Keratinocyte (primary cell): ENCODE measurements around the gene GSTA2. TPM values are rescaled to one million over a fixed set of nuclear protein-coding genes. Genes with fewer than 3 reads are reported as not detected.

ENCODE experiments used
- DNase-seq: peaks from one replicate; pipeline ENCODE4 v3.0.0-alpha.2; 2011; ENCODE audit warnings: low read depth, missing footprints, low spot score
- FAIRE-seq: peaks from 2 replicates; lab custom pipeline; 2011; peaks lifted over from hg19 to GRCh38; lab: Jason Lieb, UNC
- H2AFZ ChIP-seq: 2 replicates; pipeline ENCODE4 v1.6.0; 2012; ENCODE audit warnings: low read length, control low read depth, inconsistent platforms; ENCODE audit not compliant: control insufficient read depth
- H3K27ac ChIP-seq: 2 replicates; pipeline ENCODE4 v1.5.1; 2011; ENCODE audit warnings: low read length; ENCODE audit not compliant: control insufficient read depth, insufficient read depth
- H3K27me3 ChIP-seq: 3 replicates; pipeline ENCODE4 v1.6.0; 2011; ENCODE audit warnings: low read length; ENCODE audit not compliant: control insufficient read depth, insufficient read depth; ENCODE audit errors: extremely low read depth
- H3K36me3 ChIP-seq, 2 experiments: 2 replicates in 1 of 2; 3 replicates in 1 of 2; pipeline ENCODE4 v1.5.1; 2011; ENCODE audit warnings: low read length in 2 of 2, mild to moderate bottlenecking in 1 of 2; ENCODE audit not compliant: control insufficient read depth in 2 of 2, insufficient read depth in 2 of 2; ENCODE audit errors: extremely low read depth in 1 of 2
- H3K4me1 ChIP-seq: 3 replicates; pipeline ENCODE4 v1.5.1; 2011; ENCODE audit warnings: low read length; ENCODE audit not compliant: control insufficient read depth, insufficient read depth; ENCODE audit errors: extremely low read depth
- H3K4me2 ChIP-seq: 3 replicates; pipeline ENCODE4 v1.6.0; 2011; ENCODE audit warnings: low read depth, low read length; ENCODE audit not compliant: control insufficient read depth, insufficient read depth; ENCODE audit errors: extremely low read depth
- H3K4me3 ChIP-seq, 3 experiments: fragments of 200-600 bp in 1 of 3; sonication (generic) in 1 of 3; 2 replicates in 2 of 3; 3 replicates in 1 of 3; pipeline ENCODE4 v1.5.1; 2011 to 2016; ENCODE audit warnings: low read length in 3 of 3, mild to moderate bottlenecking in 3 of 3, control low read depth in 2 of 3, inconsistent platforms in 1 of 3, low read depth in 1 of 3, mixed read lengths in 1 of 3, mixed run types in 1 of 3, moderate library complexity in 1 of 3; ENCODE audit not compliant: control insufficient read depth in 2 of 3, insufficient read depth in 2 of 3; ENCODE audit errors: extremely low read depth in 1 of 3
- H3K79me2 ChIP-seq: 2 replicates; pipeline ENCODE4 v1.6.0; 2012; ENCODE audit warnings: low read length; ENCODE audit not compliant: control insufficient read depth, insufficient read depth
- H3K9ac ChIP-seq: 3 replicates; pipeline ENCODE4 v1.6.0; 2011; ENCODE audit warnings: low read length; ENCODE audit not compliant: control insufficient read depth, insufficient read depth; ENCODE audit errors: extremely low read depth
- H3K9me1 ChIP-seq: 3 replicates; pipeline ENCODE4 v1.6.0; 2011; ENCODE audit warnings: low read length; ENCODE audit not compliant: control insufficient read depth, insufficient read depth; ENCODE audit errors: extremely low read depth
- H3K9me3 ChIP-seq: 2 replicates; pipeline ENCODE4 v1.5.1; 2012; ENCODE audit warnings: low read depth, low read length; ENCODE audit not compliant: control insufficient read depth
- H4K20me1 ChIP-seq: 3 replicates; pipeline ENCODE4 v1.6.0; 2011; ENCODE audit warnings: low read length; ENCODE audit not compliant: control insufficient read depth, insufficient read depth; ENCODE audit errors: extremely low read depth
- EZH2 ChIP-seq: IDR thresholded peaks from one replicate; pipeline ENCODE4 v1.6.1; 2012; ENCODE audit warnings: inconsistent platforms, mild to moderate bottlenecking, low read length, moderate library complexity
- dilution Hi-C: fragments of 300-500 bp; cut with MboI; formaldehyde crosslinking; loops from one replicate; pipeline ENCODE4 v1.7.0; 2020; ENCODE audit warnings: low sequenced_read_pairs; ENCODE audit not compliant: extremely low pct_ligation_motif_present
- polyA plus RNA-seq, 5 experiments: library from polyadenylated mRNA; depleted of rRNA in 3 of 5; stranded (reverse) in 3 of 5; stranded (forward) in 1 of 5; unstranded in 1 of 5; fragments of >200 nt; gene quantifications; 1 replicate in 1 of 5; 2 replicates in 3 of 5; 3 replicates in 1 of 5; pipeline versions ENCODE4 v1.2.1 to v1.2.3, GENCODE V29; 2011 to 2012; ENCODE audit warnings: missing spikeins in 2 of 5, low read depth in 1 of 5, low replicate concordance in 1 of 5
- TF ChIP-seq, protein P1 (sequence below), 3 experiments: IDR thresholded peaks in 1 of 3; conservative IDR thresholded peaks in 1 of 3; optimal IDR thresholded peaks in 1 of 3; 2 replicates in 2 of 3; 3 replicates in 1 of 3; pipeline versions ENCODE3 to v1.5.1; 2011; ENCODE audit warnings: low read length in 3 of 3, mild to moderate bottlenecking in 3 of 3, moderate library complexity in 2 of 3, control low read depth in 1 of 3, inconsistent platforms in 1 of 3; ENCODE audit not compliant: insufficient read depth in 2 of 3; ENCODE audit errors: extremely low read depth in 1 of 3

GSTA2 gene
- polyA plus RNA-seq, 1 donor (not counting 4 experiments of a cell fraction or from before 2014, with no cell fraction given): not detected

- Histone ChIP-seq H3K9me3 (no peaks in the 10 kb centered on the region), H4K20me1 (no peaks in the 10 kb centered on the region), H3K4me2 (no peak overlapping the region), H3K27ac (no peak overlapping the region), H3K4me1 (no peaks in the 10 kb centered on the region), H3K27me3 (no peaks in the 10 kb centered on the region), H2AFZ (no peak overlapping the region), H3K9ac (no peak overlapping the region), H3K4me3 (no peak overlapping the region), H3K9me1 (no peaks in the 10 kb centered on the region), H3K36me3 (no peaks in the 10 kb centered on the region), H3K79me2 (no peaks in the 10 kb centered on the region)
- no peak for DNase-seq
- TF ChIP-seq EZH2: no peak
- TF ChIP-seq, protein P1, sequence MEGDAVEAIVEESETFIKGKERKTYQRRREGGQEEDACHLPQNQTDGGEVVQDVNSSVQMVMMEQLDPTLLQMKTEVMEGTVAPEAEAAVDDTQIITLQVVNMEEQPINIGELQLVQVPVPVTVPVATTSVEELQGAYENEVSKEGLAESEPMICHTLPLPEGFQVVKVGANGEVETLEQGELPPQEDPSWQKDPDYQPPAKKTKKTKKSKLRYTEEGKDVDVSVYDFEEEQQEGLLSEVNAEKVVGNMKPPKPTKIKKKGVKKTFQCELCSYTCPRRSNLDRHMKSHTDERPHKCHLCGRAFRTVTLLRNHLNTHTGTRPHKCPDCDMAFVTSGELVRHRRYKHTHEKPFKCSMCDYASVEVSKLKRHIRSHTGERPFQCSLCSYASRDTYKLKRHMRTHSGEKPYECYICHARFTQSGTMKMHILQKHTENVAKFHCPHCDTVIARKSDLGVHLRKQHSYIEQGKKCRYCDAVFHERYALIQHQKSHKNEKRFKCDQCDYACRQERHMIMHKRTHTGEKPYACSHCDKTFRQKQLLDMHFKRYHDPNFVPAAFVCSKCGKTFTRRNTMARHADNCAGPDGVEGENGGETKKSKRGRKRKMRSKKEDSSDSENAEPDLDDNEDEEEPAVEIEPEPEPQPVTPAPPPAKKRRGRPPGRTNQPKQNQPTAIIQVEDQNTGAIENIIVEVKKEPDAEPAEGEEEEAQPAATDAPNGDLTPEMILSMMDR (optimal IDR thresholded peaks at IDR 0.05 in 1 of 3, IDR thresholded peaks at IDR 0.05 in 1 of 3, conservative IDR thresholded peaks at IDR 0.05 in 1 of 3; ENCODE audit: extremely low read depth in 1 of 3, insufficient read depth in 2 of 3, low read length in 3 of 3): no peak
- FAIRE-seq: no peak
- dilution Hi-C loops: no loop called here
Measured at GRCh38 chr6:52741872-52742271, 21.4 kb downstream of the GSTA2 start.

GRCh38 chr6:52739627-52740026 lies 23.6 kb downstream of the GSTA2 start:
- H3K9ac ChIP-seq: no peak overlapping the region
- H4K20me1 ChIP-seq: no peaks in the 10 kb centered on the region
- DNase-seq: no peak
- TF ChIP-seq, protein P1 (optimal IDR thresholded peaks at IDR 0.05 in 1 of 3, IDR thresholded peaks at IDR 0.05 in 1 of 3, conservative IDR thresholded peaks at IDR 0.05 in 1 of 3; ENCODE audit: extremely low read depth in 1 of 3, insufficient read depth in 2 of 3, low read length in 3 of 3): no peak
- TF ChIP-seq EZH2: no peak
- no peak for FAIRE-seq
- H3K4me2 ChIP-seq: no peak overlapping the region
- no peaks in the 10 kb centered on the region for H3K9me3 ChIP-seq
- H3K79me2 ChIP-seq: no peaks in the 10 kb centered on the region
- H3K4me3 ChIP-seq: no peak overlapping the region
- no peak overlapping the region for H3K27ac ChIP-seq
- H3K4me1 ChIP-seq: no peaks in the 10 kb centered on the region
- H3K27me3 ChIP-seq: no peaks in the 10 kb centered on the region
- no peaks in the 10 kb centered on the region for H3K36me3 ChIP-seq
- no peaks in the 10 kb centered on the region for H3K9me1 ChIP-seq
- no peak overlapping the region for H2AFZ ChIP-seq
- dilution Hi-C loops: no loop called here
